Measurements from ENCODE around the gene CAPZA1.

The CAPZA1 gene

GRCh38 chr1:112599477-112599876, 20.2 kb upstream of the CAPZA1 start:
- Histone ChIP-seq H2AFZ (ENCODE audit: low read depth) (no peak overlapping the region), H3K4me2 (no peak overlapping the region), H3K4me3 (IDR thresholded peaks at IDR 0.05; ENCODE audit: insufficient read depth, low read depth, low read length) (no peak overlapping the region), H3K4me1 (ENCODE audit: low read depth, poor library complexity, severe bottlenecking) (no peaks in the 10 kb centered on the region), H3K27me3 (ENCODE audit: insufficient read depth, low read depth) (no peaks in the 10 kb centered on the region), H3K79me2 (ENCODE audit: insufficient read depth, low read depth) (no peaks in the 10 kb centered on the region), H4K20me1 (ENCODE audit: insufficient read depth) (no peaks in the 10 kb centered on the region), H3K36me3 (ENCODE audit: insufficient read depth) (no peaks in the 10 kb centered on the region), H3K9ac (no peak overlapping the region), H3K27ac (no peak overlapping the region)
- no peak for TF ChIP-seq CTCF (conservative IDR thresholded peaks at IDR 0.05; ENCODE audit: low read depth, low read length)

GRCh38 chr1:112603012-112603411, 16.6 kb upstream of the CAPZA1 start:
- Histone ChIP-seq H4K20me1 (ENCODE audit: insufficient read depth) (no peaks in the 10 kb centered on the region), H3K9ac (no peak overlapping the region), H3K4me2 (no peak overlapping the region), H2AFZ (ENCODE audit: low read depth) (no peak overlapping the region), H3K27me3 (ENCODE audit: insufficient read depth, low read depth) (no peaks in the 10 kb centered on the region), H3K36me3 (ENCODE audit: insufficient read depth) (no peaks in the 10 kb centered on the region), H3K27ac (no peak overlapping the region), H3K4me3 (IDR thresholded peaks at IDR 0.05; ENCODE audit: insufficient read depth, low read depth, low read length) (no peak overlapping the region), H3K4me1 (ENCODE audit: low read depth, poor library complexity, severe bottlenecking) (no peaks in the 10 kb centered on the region), H3K79me2 (ENCODE audit: insufficient read depth, low read depth) (no peaks in the 10 kb centered on the region)
- TF ChIP-seq CTCF (conservative IDR thresholded peaks at IDR 0.05; ENCODE audit: low read depth, low read length), result no peak

GRCh38 chr1:112603541-112603940, 16.1 kb upstream of the CAPZA1 start:
- H3K36me3 ChIP-seq (ENCODE audit: insufficient read depth), result no peaks in the 10 kb centered on the region
- no peaks in the 10 kb centered on the region for H4K20me1 ChIP-seq (ENCODE audit: insufficient read depth)

GRCh38 chr1:112605633-112606327, 13.9 kb upstream of the CAPZA1 start:
- Histone ChIP-seq H2AFZ (ENCODE audit: low read depth) (no peak overlapping the region), H3K9ac (no peak overlapping the region), H3K27ac (no peak overlapping the region), H3K36me3 (ENCODE audit: insufficient read depth) (no peaks in the 10 kb centered on the region), H3K4me2 (no peak overlapping the region), H3K4me1 (ENCODE audit: low read depth, poor library complexity, severe bottlenecking) (no peaks in the 10 kb centered on the region), H4K20me1 (ENCODE audit: insufficient read depth) (no peaks in the 10 kb centered on the region), H3K79me2 (ENCODE audit: insufficient read depth, low read depth) (no peaks in the 10 kb centered on the region), H3K4me3 (IDR thresholded peaks at IDR 0.05; ENCODE audit: insufficient read depth, low read depth, low read length) (no peak overlapping the region), H3K27me3 (ENCODE audit: insufficient read depth, low read depth) (no peaks in the 10 kb centered on the region)
- no peak for TF ChIP-seq CTCF (conservative IDR thresholded peaks at IDR 0.05; ENCODE audit: low read depth, low read length)

More at GRCh38 chr1:112603541-112603940, 16.1 kb upstream of the CAPZA1 start:
- Histone ChIP-seq H3K27ac (no peak overlapping the region), H3K27me3 (ENCODE audit: insufficient read depth, low read depth) (no peaks in the 10 kb centered on the region), H3K4me1 (ENCODE audit: low read depth, poor library complexity, severe bottlenecking) (no peaks in the 10 kb centered on the region), H3K79me2 (ENCODE audit: insufficient read depth, low read depth) (no peaks in the 10 kb centered on the region), H2AFZ (ENCODE audit: low read depth) (no peak overlapping the region), H3K4me2 (no peak overlapping the region), H3K4me3 (IDR thresholded peaks at IDR 0.05; ENCODE audit: insufficient read depth, low read depth, low read length) (no peak overlapping the region), H3K9ac (no peak overlapping the region)
- no peak for TF ChIP-seq CTCF (conservative IDR thresholded peaks at IDR 0.05; ENCODE audit: low read depth, low read length)

Data from KMS-11 (cell line).